HG03565 (cell line): Measurements from ENCODE around the gene CUX1.
A peak's percentile ranks its signal among the peaks of the same experiment; 100 is the strongest.
"Not testable (repeated sequence)": the region's sequence is repeated elsewhere in the genome, so short reads cannot be mapped to it uniquely, and the experiment has no call there.

Experiments
- ATAC-seq: cut with Tn5 transposase; IDR thresholded peaks from one replicate; pipeline ENCODE4 v1.9.1; 2021; ENCODE audit warnings: mild to moderate bottlenecking, moderate library complexity; ENCODE audit not compliant: unreplicated experiment

The CUX1 gene

GRCh38 chr7:101975046-101975445 is 157.6 kb downstream of the CUX1 start:
- no peak for ATAC-seq

- ATAC-seq = no peak
Observed at GRCh38 chr7:101976411-101976810, 159.0 kb downstream of the CUX1 start.

- no peak for ATAC-seq
Observed at GRCh38 chr7:101977249-101977648, 159.8 kb downstream of the CUX1 start.

GRCh38 chr7:101978683-101979082 is 161.3 kb downstream of the CUX1 start:
- no peak for ATAC-seq

GRCh38 chr7:101983147-101983811 is 165.9 kb downstream of the CUX1 start:
- no peak for ATAC-seq

GRCh38 chr7:101984133-101984879 is 166.9 kb downstream of the CUX1 start:
- no peak for ATAC-seq

- no peak for ATAC-seq
Observed at GRCh38 chr7:101985057-101985902, 167.9 kb downstream of the CUX1 start.

- ATAC-seq = no peak
Observed at GRCh38 chr7:101985903-101986734, 168.7 kb downstream of the CUX1 start.

- no peak for ATAC-seq
Observed at GRCh38 chr7:101987494-101987893, 170.1 kb downstream of the CUX1 start.

GRCh38 chr7:101988060-101988459 is 170.6 kb downstream of the CUX1 start:
- ATAC-seq = not testable (repeated sequence)

- no peak for ATAC-seq
Observed at GRCh38 chr7:101988513-101988912, 171.1 kb downstream of the CUX1 start.

GRCh38 chr7:101989101-101989500 is 171.7 kb downstream of the CUX1 start:
- no peak for ATAC-seq

- peak; percentile 72 for ATAC-seq
Observed at GRCh38 chr7:101990811-101991418, 173.5 kb downstream of the CUX1 start.

- no peak for ATAC-seq
Observed at GRCh38 chr7:101991860-101992259, 174.4 kb downstream of the CUX1 start.

GRCh38 chr7:101993311-101993710 is 175.9 kb downstream of the CUX1 start:
- ATAC-seq = no peak

- ATAC-seq = no peak
Observed at GRCh38 chr7:101995121-101995520, 177.7 kb downstream of the CUX1 start.

- ATAC-seq = no peak
Observed at GRCh38 chr7:101996131-101996691, 178.8 kb downstream of the CUX1 start.

- ATAC-seq = no peak
Observed at GRCh38 chr7:101996876-101997275, 179.4 kb downstream of the CUX1 start.

- no peak for ATAC-seq
Observed at GRCh38 chr7:101998029-101998905, 180.8 kb downstream of the CUX1 start.
